B cell (primary cell): ENCODE measurements around the gene MAP7. TPM values are rescaled to one million over a fixed set of nuclear protein-coding genes. Genes with fewer than 3 reads are reported as not detected.
"Not testable (repeated sequence)": the region's sequence is repeated elsewhere in the genome, so short reads cannot be mapped to it uniquely, and the experiment has no call there.

Source experiments
- ATAC-seq: fragments of 200-7000 bp; cut with Tn5 transposase; one replicate; pipeline ENCODE4 v1.10.0; 2021; ENCODE audit warnings: low read depth, mild to moderate bottlenecking, moderate number of reproducible peaks, moderate library complexity
- CTCF ChIA-PET: fragments of 350-600 bp; sonication (Branson Sonifier 250); formaldehyde crosslinking; loops from one replicate; lab custom pipeline; 2021; ENCODE audit warnings: antibody characterized with exemption, inconsistent platforms; lab: Charles Lee
- POLR2A ChIA-PET: fragments of 350-600 bp; sonication (Branson Sonifier 250); formaldehyde crosslinking; loops from one replicate; lab custom pipeline; 2021; ENCODE audit warnings: antibody characterized with exemption; lab: Charles Lee
- DNase-seq: peaks from one replicate; pipeline ENCODE4 v3.0.0; 2013
- H2AFZ ChIP-seq: 2 replicates; pipeline ENCODE4 v1.6.1; 2012; ENCODE audit warnings: mild to moderate bottlenecking, low read depth, low read length; ENCODE audit not compliant: insufficient read depth, poor library complexity, severe bottlenecking
- H3K27ac ChIP-seq, 2 donors: 1 replicate in 1 of 2; 2 replicates in 1 of 2; pipeline ENCODE4 v1.5.1; 2012 to 2013; ENCODE audit warnings: low read length in 2 of 2, mild to moderate bottlenecking in 2 of 2, moderate library complexity in 1 of 2
- H3K27me3 ChIP-seq, 4 experiments: fragments of 200-600 bp in 1 of 4; sonication (generic) in 1 of 4; replicated peaks in 1 of 4; 1 replicate in 2 of 4; 2 replicates in 2 of 4; pipeline versions ENCODE4 v1.6.1 to v1.7.0; 2013 to 2016; ENCODE audit warnings: low read length in 3 of 4, mild to moderate bottlenecking in 2 of 4, mixed read lengths in 1 of 4, moderate library complexity in 1 of 4; ENCODE audit not compliant: insufficient read depth in 4 of 4, control insufficient read depth in 3 of 4; ENCODE audit errors: control extremely low read depth in 1 of 4
- H3K36me3 ChIP-seq, 2 experiments: replicated peaks in 1 of 2; 1 replicate in 1 of 2; 2 replicates in 1 of 2; pipeline versions ENCODE4 v1.6.1 to v1.7.1; 2013; ENCODE audit warnings: low read length in 1 of 2; ENCODE audit not compliant: insufficient read depth in 2 of 2, control insufficient read depth in 1 of 2; ENCODE audit errors: control extremely low read depth in 1 of 2, extremely low read depth in 1 of 2
- H3K4me1 ChIP-seq, 2 donors: fragments of 200-600 bp in 1 of 2; sonication (generic) in 1 of 2; 1 replicate in 1 of 2; 2 replicates in 1 of 2; pipeline versions ENCODE4 v1.5.1 to v1.6.1; 2013 to 2017; ENCODE audit warnings: low read length in 2 of 2; ENCODE audit not compliant: control insufficient read depth in 2 of 2, insufficient read depth in 2 of 2
- H3K4me2 ChIP-seq: replicated peaks from 2 replicates; pipeline ENCODE3; 2012; ENCODE audit warnings: mild to moderate bottlenecking, low read depth, low read length; ENCODE audit not compliant: poor library complexity, severe bottlenecking
- H3K4me3 ChIP-seq, 5 experiments: fragments of 200-600 bp in 1 of 5; sonication (generic) in 1 of 5; 1 replicate in 3 of 5; 2 replicates in 2 of 5; pipeline versions ENCODE4 v1.5.1 to v1.7.0; 2011 to 2016; ENCODE audit warnings: low read length in 4 of 5, mild to moderate bottlenecking in 4 of 5, low read depth in 2 of 5, control low read depth in 1 of 5, moderate library complexity in 1 of 5; ENCODE audit not compliant: insufficient read depth in 1 of 5; ENCODE audit errors: control extremely low read depth in 1 of 5, extremely low read depth in 1 of 5
- H3K79me2 ChIP-seq: fragments of 200-600 bp; sonication (generic); one replicate; pipeline ENCODE4 v1.6.0; 2016; ENCODE audit warnings: low read length; ENCODE audit not compliant: control insufficient read depth, insufficient read depth
- H3K9ac ChIP-seq: fragments of 200-600 bp; sonication (generic); 2 replicates; pipeline ENCODE4 v1.6.1; 2017; ENCODE audit warnings: mild to moderate bottlenecking, low read length, moderate library complexity
- H3K9me3 ChIP-seq, 3 donors: one replicate each; pipeline versions ENCODE4 v1.6.1 to v1.7.1; 2013; ENCODE audit warnings: low read length in 2 of 3; ENCODE audit not compliant: control insufficient read depth in 2 of 3, insufficient read depth in 1 of 3; ENCODE audit errors: control extremely low read depth in 1 of 3
- H4K20me1 ChIP-seq: 2 replicates; pipeline ENCODE4 v1.6.0; 2012; ENCODE audit warnings: mild to moderate bottlenecking, low read length; ENCODE audit not compliant: insufficient read depth, control insufficient read depth, poor library complexity, severe bottlenecking
- H3K27ac Mint-ChIP-seq: one replicate; pipeline ENCODE4 v1.8.0; 2021; ENCODE audit warnings: mixed read lengths
- H3K27me3 Mint-ChIP-seq: one replicate; pipeline ENCODE4 v1.8.0; 2021; ENCODE audit warnings: mixed read lengths
- H3K4me1 Mint-ChIP-seq: one replicate; pipeline ENCODE4 v1.8.0; 2021; ENCODE audit warnings: mixed read lengths
- H3K4me3 Mint-ChIP-seq: one replicate; pipeline ENCODE4 v1.8.0; 2021; ENCODE audit warnings: mixed read lengths
- H3K9me3 Mint-ChIP-seq: one replicate; pipeline ENCODE4 v1.8.0; 2022; ENCODE audit warnings: mixed read lengths; ENCODE audit not compliant: insufficient read depth
- CTCF ChIP-seq: fragments of 200-600 bp; IDR thresholded peaks from one replicate; pipeline ENCODE4 v1.8.0; 2022; ENCODE audit warnings: antibody characterized with exemption, mild to moderate bottlenecking
- EZH2 ChIP-seq: IDR thresholded peaks from 2 replicates; pipeline ENCODE4 v1.6.1; 2012; ENCODE audit warnings: borderline replicate concordance, low read depth, mild to moderate bottlenecking, moderate library complexity, low read length; ENCODE audit not compliant: insufficient read depth, poor library complexity, severe bottlenecking
- WGBS: methylation state at CpG from one replicate; pipeline ENCODE4 v1.1.5; 2013; ENCODE audit warnings: missing lambda C conversion rate; ENCODE audit not compliant: insufficient coverage; 5-methylcytosine and 5-hydroxymethylcytosine counted together
- intact Hi-C: fragments of 100-400 bp; cut with micrococcal nuclease; formaldehyde crosslinking; loops from one replicate; pipeline ENCODE4 v1.10.0; 2022
- polyA plus RNA-seq: library from polyadenylated mRNA; depleted of rRNA; stranded (reverse); fragments of >200 nt; gene quantifications from 2 replicates; pipeline ENCODE4 v1.2.3, GENCODE V29; 2012
- total RNA-seq, 2 donors: library from RNA; stranded (reverse); fragments of 120-200 nt in 1 of 2; gene quantifications; 1 replicate in 1 of 2; 2 replicates in 1 of 2; pipeline versions ENCODE4 v1.2.3 to v1.2.4, GENCODE V29; 2013 to 2022

MAP7 gene
- total and polyA plus RNA-seq, 2 donors (not counting 1 experiment from before 2014, with no cell fraction given) = 0.34 to 0.64 TPM

- H3K36me3 ChIP-seq = no peaks in the 10 kb centered on the region
- H3K27me3 ChIP-seq = no peaks in the 10 kb centered on the region
- ATAC-seq = no peak
- Mint-ChIP-seq H3K27me3 (peaks cover 15% of the 10 kb centered on the region), H3K27ac (no peak overlapping the region), H3K4me1 (peaks cover 21% of the 10 kb centered on the region), H3K9me3 (no peaks in the 10 kb centered on the region), H3K4me3 (no peak overlapping the region)
- no peaks in the 10 kb centered on the region for H3K79me2 ChIP-seq
- H3K4me2 ChIP-seq = no peak overlapping the region
- POLR2A ChIA-PET = no interaction called here
- H3K27ac ChIP-seq = no peak overlapping the region
- 86% methylated on average over 2 of the region's 6 CpGs for WGBS
- no peaks in the 10 kb centered on the region for H4K20me1 ChIP-seq
- CTCF ChIA-PET = no interaction called here
- intact Hi-C loops = no loop called here
- no peak for DNase-seq
- no peak overlapping the region for H3K4me3 ChIP-seq
- peaks cover 7 to 11% of the 10 kb centered on the region in 2 donors for H3K4me1 ChIP-seq
- no peak overlapping the region for H3K9ac ChIP-seq
- no peaks in the 10 kb centered on the region for H3K9me3 ChIP-seq
- H2AFZ ChIP-seq = peak overlapping the region; percentile 1
- TF ChIP-seq CTCF (no peak), EZH2 (no peak)
These were observed 146.9 kb downstream of the MAP7 start for GRCh38 chr6:136403110-136403980.

- H3K9me3 Mint-ChIP-seq = no peaks in the 10 kb centered on the region
- H3K27ac Mint-ChIP-seq = no peak overlapping the region
- Histone ChIP-seq H3K9me3 (no peaks in the 10 kb centered on the region), H4K20me1 (no peaks in the 10 kb centered on the region), H3K9ac (no peak overlapping the region), H3K36me3 (no peaks in the 10 kb centered on the region), H3K4me2 (no peak overlapping the region), H3K79me2 (no peaks in the 10 kb centered on the region), H3K27ac (no peak overlapping the region), H3K4me1 (peaks cover 7 to 11% of the 10 kb centered on the region in 2 donors), H3K27me3 (no peaks in the 10 kb centered on the region), H2AFZ (no peak overlapping the region), H3K4me3 (no peak overlapping the region)
- TF ChIP-seq EZH2 (no peak), CTCF (no peak)
- H3K27me3 Mint-ChIP-seq = peaks cover 10% of the 10 kb centered on the region
- H3K4me1 Mint-ChIP-seq = peaks cover 14% of the 10 kb centered on the region
- WGBS = 93% methylated on average over 3 of the region's 3 CpGs
- no peak for ATAC-seq
- CTCF ChIA-PET = no interaction called here
- no peak for DNase-seq
- no peak overlapping the region for H3K4me3 Mint-ChIP-seq
- intact Hi-C loops = no loop called here
- POLR2A ChIA-PET = no interaction called here
These were observed 148.5 kb downstream of the MAP7 start for GRCh38 chr6:136401749-136402148.

GRCh38 chr6:136401236-136401635, 149.0 kb downstream of the MAP7 start:
- H3K4me3 Mint-ChIP-seq, intact Hi-C loops, H3K27me3 Mint-ChIP-seq, ATAC-seq, POLR2A ChIA-PET, H3K27ac ChIP-seq, H3K79me2 ChIP-seq, H3K9me3 ChIP-seq, H3K36me3 ChIP-seq, H3K9ac ChIP-seq, H3K4me2 ChIP-seq, H3K27me3 ChIP-seq, DNase-seq, H4K20me1 ChIP-seq, H3K27ac Mint-ChIP-seq, H3K9me3 Mint-ChIP-seq, H3K4me3 ChIP-seq, H2AFZ ChIP-seq: not testable (repeated sequence)
- H3K4me1 Mint-ChIP-seq = peaks cover 14% of the 10 kb centered on the region
- WGBS = 100% methylated on average over 2 of the region's 4 CpGs
- CTCF ChIA-PET = interaction anchor here (0.9 kb wide), 1 partner anchor 11 kb away, joined by 5 read pairs; no protein-coding TSS in a partner anchor
- peaks cover 7 to 11% of the 10 kb centered on the region in 2 donors for H3K4me1 ChIP-seq
